ENCODE results near the gene RNGTT.

Gene RNGTT

GRCh38 chr6:88677356-88677755 lies 286.1 kb downstream of the RNGTT start:
- no peak overlapping the region for H3K27ac ChIP-seq
- no peak for DNase-seq (ENCODE audit: low read depth, low spot score)

GRCh38 chr6:88671624-88672023 lies 291.8 kb downstream of the RNGTT start:
- DNase-seq (ENCODE audit: low read depth, low spot score) = no peak
- H3K27ac ChIP-seq = no peak overlapping the region

- no peak for DNase-seq (ENCODE audit: low read depth, low spot score)
- H3K27ac ChIP-seq = no peak overlapping the region
These were observed 293.0 kb downstream of the RNGTT start for GRCh38 chr6:88670369-88670768.

DNA sequence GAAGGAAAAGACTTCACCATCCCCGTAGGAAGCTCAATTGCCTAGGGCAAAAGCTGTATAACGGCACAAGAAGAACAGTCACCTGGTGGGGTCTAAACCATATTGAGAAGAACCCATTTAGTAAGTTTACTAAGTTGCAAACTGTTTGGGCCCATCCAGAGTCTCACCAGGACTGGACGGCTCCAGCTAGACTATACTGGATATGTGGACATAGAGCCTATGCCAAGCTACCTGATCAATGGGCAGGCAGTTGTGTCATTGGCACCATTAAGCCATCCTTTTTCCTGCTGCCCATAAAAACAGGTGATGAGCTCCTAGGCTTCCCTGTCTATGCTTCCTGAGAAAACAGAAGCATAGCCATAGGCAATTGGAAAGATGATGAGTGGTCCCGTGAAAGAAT lies 293.9 kb downstream of the RNGTT start:
- no peak overlapping the region for H3K27ac ChIP-seq
- no peak for DNase-seq (ENCODE audit: low read depth, low spot score)

DNA sequence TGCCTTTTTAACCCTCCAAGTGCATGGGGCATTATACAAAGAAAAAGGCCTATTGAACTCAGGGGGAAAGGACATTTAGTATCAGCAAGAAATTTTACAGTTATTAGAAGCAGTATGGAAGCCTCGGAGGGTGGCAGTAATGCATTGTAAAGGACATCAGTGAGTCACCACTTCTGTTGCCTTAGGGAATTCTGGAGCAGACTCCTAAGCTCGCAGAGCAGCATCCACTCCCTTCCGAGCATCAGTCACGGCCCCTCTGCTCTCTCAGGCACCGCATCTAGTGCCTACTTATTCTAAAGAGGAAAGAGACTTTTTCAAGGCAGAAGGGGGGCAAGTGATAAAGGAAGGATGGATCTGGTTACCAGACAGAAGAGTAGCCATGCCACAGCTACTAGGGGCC lies 296.5 kb downstream of the RNGTT start:
- no peak overlapping the region for H3K27ac ChIP-seq
- DNase-seq (ENCODE audit: low read depth, low spot score) = no peak

DNA sequence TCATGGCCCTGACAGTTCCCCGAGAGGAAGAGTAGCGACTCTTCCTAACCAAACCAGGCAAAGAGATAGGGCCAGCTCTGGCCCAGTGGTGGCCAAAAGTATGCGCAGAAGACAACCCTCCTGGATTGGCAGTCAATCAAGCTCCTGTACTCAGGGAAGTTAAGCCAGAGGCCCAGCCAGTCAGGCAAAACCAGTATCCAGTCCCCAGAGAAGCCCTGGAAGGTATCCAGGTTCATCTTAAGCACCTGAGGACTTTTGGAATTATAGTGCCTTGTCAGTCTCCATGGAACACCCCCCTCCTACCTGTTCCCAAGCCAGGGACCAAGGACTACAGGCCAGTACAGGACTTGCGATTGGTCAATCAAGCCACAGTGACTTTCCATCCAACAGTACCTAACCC lies 298.3 kb downstream of the RNGTT start:
- no peak overlapping the region for H3K27ac ChIP-seq
- no peak for DNase-seq (ENCODE audit: low read depth, low spot score)

GRCh38 chr6:88663801-88664200 lies 299.6 kb downstream of the RNGTT start:
- DNase-seq (ENCODE audit: low read depth, low spot score) = no peak
- H3K27ac ChIP-seq = no peak overlapping the region

GRCh38 chr6:88662653-88663174 lies 300.7 kb downstream of the RNGTT start:
- no peak for DNase-seq (ENCODE audit: low read depth, low spot score)
- H3K27ac ChIP-seq = no peak overlapping the region

GRCh38 chr6:88662163-88662580 lies 301.2 kb downstream of the RNGTT start:
- DNase-seq (ENCODE audit: low read depth, low spot score) = no peak
- no peak overlapping the region for H3K27ac ChIP-seq

GRCh38 chr6:88661136-88661535 lies 302.3 kb downstream of the RNGTT start:
- DNase-seq (ENCODE audit: low read depth, low spot score) = no peak
- H3K27ac ChIP-seq = no peak overlapping the region

GRCh38 chr6:88655586-88655985 lies 307.8 kb downstream of the RNGTT start:
- no peak for DNase-seq (ENCODE audit: low read depth, low spot score)
- no peak overlapping the region for H3K27ac ChIP-seq

GRCh38 chr6:88653936-88654335 lies 309.5 kb downstream of the RNGTT start:
- H3K27ac ChIP-seq = no peak overlapping the region
- DNase-seq (ENCODE audit: low read depth, low spot score) = no peak

DNA sequence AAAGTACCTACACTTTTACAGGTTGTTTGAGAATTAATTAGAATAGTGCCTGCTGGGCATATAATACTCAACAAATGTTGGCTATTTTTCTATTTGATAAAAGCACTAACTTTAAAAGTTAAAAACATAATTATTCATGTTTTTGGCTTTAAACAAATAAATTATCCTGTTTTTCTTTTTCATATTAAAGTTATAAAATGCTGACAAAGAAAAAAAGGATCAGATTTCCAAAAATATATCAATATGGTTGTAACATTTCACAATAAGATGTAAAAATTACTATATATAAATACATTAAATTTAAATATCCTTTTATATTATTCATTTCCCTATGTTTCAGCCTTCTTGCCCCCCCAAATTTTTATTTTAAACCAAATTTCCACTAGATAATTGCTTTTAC lies 312.0 kb downstream of the RNGTT start:
- no peak overlapping the region for H3K27ac ChIP-seq
- no peak for DNase-seq (ENCODE audit: low read depth, low spot score)

DNA sequence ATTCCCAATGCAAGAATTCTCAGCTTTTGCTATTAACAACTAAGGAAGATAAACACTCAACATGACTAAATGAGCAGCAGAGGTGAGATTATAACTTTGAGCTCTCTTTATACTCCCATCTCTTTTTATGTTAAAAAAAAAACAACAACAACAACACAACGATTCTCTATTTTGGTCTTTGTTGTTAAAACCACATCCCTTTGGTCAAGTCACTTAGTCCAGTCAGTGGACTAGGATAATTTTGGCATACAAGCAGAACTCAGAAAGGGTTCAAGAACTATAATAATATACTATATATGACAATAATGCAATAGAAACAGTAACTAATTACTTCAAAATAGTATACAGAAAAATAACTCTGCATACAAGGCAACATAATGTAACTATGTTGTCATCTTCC lies 312.4 kb downstream of the RNGTT start:
- no peak for DNase-seq (ENCODE audit: low read depth, low spot score)
- H3K27ac ChIP-seq = no peak overlapping the region

DNA sequence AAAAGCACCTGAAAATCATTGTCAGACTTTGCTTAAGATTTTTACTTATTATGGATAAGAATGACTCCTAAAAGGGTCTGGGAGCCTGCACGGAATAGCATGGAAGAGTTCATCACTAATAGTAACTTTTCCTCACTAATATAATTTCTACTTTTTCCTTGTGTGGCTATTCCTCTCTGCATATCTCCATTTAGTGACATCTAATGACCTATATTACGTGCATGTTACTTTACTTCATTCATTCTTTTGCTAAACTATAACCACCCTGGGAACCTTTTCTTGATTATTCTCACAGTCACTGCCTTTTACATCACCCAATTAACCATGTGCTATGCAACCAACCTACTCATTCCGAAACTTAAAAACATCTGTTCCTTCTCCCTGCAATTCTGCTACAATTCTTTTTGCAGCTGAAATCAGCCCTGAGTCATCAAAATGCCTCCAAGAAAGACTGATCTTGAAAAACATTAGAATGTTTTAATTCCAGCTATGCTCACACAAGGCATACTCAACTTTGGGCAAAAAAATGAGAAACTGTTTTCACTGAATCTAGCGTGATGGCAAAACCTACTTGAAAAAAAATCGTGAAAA lies 313.3 kb downstream of the RNGTT start:
- H3K27ac ChIP-seq = no peak overlapping the region
- no peak for DNase-seq (ENCODE audit: low read depth, low spot score)

DNA sequence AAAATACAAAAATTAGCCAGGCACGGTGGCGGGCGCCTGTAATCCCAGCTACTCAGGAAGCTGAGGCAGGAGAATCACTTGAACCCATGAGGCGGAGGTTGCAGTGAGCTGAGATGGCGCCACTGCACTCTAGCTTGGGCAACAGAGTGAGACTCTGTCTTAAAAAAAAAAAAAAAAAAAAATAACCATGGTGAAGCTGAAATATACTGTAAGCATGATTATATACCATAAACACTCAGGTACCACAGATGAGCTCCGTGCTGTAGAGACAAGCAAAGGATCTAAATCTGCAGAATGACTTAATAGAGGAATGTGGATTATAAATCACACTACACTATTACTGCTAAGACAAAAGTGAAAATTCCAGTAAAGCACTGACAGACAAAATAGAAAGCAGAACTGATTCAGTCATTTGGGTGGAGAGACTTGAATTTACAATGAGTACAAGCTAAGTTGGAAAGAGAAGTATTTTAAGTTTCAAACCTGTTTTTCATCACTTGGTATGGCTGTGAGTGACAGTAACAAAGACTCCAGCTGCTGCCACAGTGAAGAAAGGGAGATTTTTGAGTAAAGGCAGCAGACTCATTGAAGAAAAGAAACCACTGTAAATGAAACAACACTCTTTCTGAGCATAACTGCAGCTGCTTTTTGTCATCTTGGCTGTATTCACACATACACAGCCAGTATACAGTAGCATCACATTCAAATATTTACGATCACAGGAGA lies 322.1 kb downstream of the RNGTT start:
- no peak overlapping the region for H3K27ac ChIP-seq
- DNase-seq (ENCODE audit: low read depth, low spot score) = no peak

DNA sequence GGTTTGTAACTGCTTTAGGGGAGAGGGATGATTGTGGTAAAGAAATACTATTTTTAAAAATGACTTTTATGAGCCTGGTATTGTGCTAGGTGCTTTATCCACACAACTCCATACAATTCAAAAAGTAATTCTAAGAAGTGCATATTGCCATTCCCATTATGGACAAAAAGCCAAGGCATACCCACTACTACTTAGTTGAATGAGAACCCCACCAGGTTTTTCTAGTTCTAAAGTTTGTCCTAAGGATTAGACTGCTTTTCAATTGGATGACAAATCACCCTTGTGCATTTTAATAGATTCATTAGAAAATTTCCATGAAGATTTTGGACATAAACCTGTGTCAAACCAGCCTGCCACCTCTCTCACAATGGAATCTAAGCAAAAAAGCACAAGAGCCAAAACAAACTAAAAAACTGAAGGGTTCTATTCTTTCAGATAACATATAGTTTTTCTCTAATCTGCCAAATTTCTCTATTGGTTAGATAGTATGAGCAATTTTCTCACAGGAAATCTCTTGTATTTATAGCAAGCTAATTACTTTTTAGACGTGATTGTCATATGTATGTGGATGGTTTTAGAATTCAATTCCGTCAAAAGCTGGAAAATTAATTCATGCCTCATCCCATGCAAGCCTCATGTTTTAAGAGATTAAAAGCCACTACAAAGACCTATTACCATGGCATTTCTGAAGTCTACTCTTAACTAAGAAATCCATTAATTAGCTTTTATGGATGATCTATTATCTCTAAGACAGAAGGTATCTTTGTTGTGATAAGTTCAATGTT lies 325.5 kb downstream of the RNGTT start:
- DNase-seq (ENCODE audit: low read depth, low spot score) = no peak

GRCh38 chr6:88636871-88637270 lies 326.5 kb downstream of the RNGTT start:
- no peak for DNase-seq (ENCODE audit: low read depth, low spot score)
- H3K27ac ChIP-seq = no peak overlapping the region

More for the DNA sequence above, 325.5 kb downstream of the RNGTT start:
- no peak overlapping the region for H3K27ac ChIP-seq

GRCh38 chr6:88633782-88634181 lies 329.6 kb downstream of the RNGTT start:
- DNase-seq (ENCODE audit: low read depth, low spot score) = no peak
- no peak overlapping the region for H3K27ac ChIP-seq

DNA sequence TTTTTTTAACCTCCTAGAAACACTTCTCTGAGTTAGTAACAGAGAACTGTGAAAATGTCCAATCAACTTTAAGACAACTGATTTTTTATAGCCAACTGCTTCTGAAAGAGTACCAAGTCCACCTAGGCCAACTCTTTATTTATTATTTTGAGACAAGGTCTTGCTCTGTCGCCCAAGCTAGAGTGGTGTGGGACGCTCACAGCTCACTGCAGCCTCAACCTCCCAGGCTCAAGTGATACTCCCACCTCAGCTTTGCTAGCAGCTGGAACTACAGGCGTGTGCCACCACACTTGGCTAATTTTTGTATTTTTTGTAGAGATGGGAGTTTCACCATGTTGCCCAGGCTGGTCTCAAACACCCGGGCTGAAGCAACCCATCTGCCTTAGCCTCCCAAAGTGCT lies 331.6 kb downstream of the RNGTT start:
- H3K27ac ChIP-seq = no peak overlapping the region
- no peak for DNase-seq (ENCODE audit: low read depth, low spot score)

GRCh38 chr6:88629838-88630494 lies 333.5 kb downstream of the RNGTT start:
- no peak overlapping the region for H3K27ac ChIP-seq
- no peak for DNase-seq (ENCODE audit: low read depth, low spot score)

All from epithelial cell of prostate (primary cell).